ENCODE results near the gene ARHGAP25.

- no peak for TF ChIP-seq MAX (IDR thresholded peaks at IDR 0.05; ENCODE audit: insufficient read depth, insufficient read length)
- no peak for TF ChIP-seq POLR2AphosphoS5 (IDR thresholded peaks at IDR 0.05; ENCODE audit: insufficient read depth, low read depth, low read length)
- no peak for TF ChIP-seq EZH2 (IDR thresholded peaks at IDR 0.05; ENCODE audit: borderline replicate concordance, low read depth, low read length, severe bottlenecking)
- TF ChIP-seq CTCF (IDR thresholded peaks at IDR 0.05; ENCODE audit: extremely low read depth in 1 of 2, insufficient read depth in 1 of 2, low read depth in 1 of 2, low read length in 2 of 2): peak; percentile 57 to 67
- TF ChIP-seq JUN (IDR thresholded peaks at IDR 0.05; ENCODE audit: borderline replicate concordance, insufficient read depth, insufficient read length, low read depth): no peak
- TF ChIP-seq POLR2A (IDR thresholded peaks at IDR 0.05; ENCODE audit: low read depth, low read length): no peak
- no peak for TF ChIP-seq FOS (IDR thresholded peaks at IDR 0.05; ENCODE audit: borderline replicate concordance, insufficient read depth, low read length)
Observed at GRCh38 chr2:68839260-68839833, 104.7 kb downstream of the ARHGAP25 start.

Data from endothelial cell of umbilical vein (primary cell).